Cardiac muscle cell (in vitro differentiated cells and primary cell): ENCODE results near the gene COLQ. TPM values are rescaled to one million over a fixed set of nuclear protein-coding genes. Genes with fewer than 3 reads are reported as not detected.
"Not testable (repeated sequence)": the region's sequence is repeated elsewhere in the genome, so short reads cannot be mapped to it uniquely, and the experiment has no call there.

Experiments
- DNase-seq, 2 donors: peaks; one replicate each; pipeline versions ENCODE4 v3.0.0 to v3.0.0-alpha.2; 2010 to 2017; ENCODE audit warnings: low read depth in 1 of 2, low spot score in 1 of 2
- H3K27ac ChIP-seq: fragments of 200-600 bp; sonication (generic); 2 replicates; pipeline ENCODE4 v1.5.1; 2016
- H3K27me3 ChIP-seq: fragments of 200-600 bp; sonication (generic); 2 replicates; pipeline ENCODE4 v1.6.0; 2016; ENCODE audit warnings: control low read depth
- H3K36me3 ChIP-seq: fragments of 200-600 bp; sonication (generic); 2 replicates; pipeline ENCODE4 v1.5.1; 2016; ENCODE audit warnings: control low read depth
- H3K4me1 ChIP-seq: fragments of 200-600 bp; sonication (generic); 2 replicates; pipeline ENCODE4 v1.8.1; 2017; ENCODE audit warnings: low read depth, mild to moderate bottlenecking, mixed run types
- H3K4me3 ChIP-seq: fragments of 200-600 bp; sonication (generic); 2 replicates; pipeline ENCODE4 v1.5.1; 2016; ENCODE audit warnings: mild to moderate bottlenecking
- H3K9me3 ChIP-seq: fragments of 200-600 bp; sonication (generic); 2 replicates; pipeline ENCODE4 v1.5.1; 2017; ENCODE audit warnings: low read depth, mild to moderate bottlenecking, control low read depth
- CTCF ChIP-seq: IDR thresholded peaks from 2 replicates; pipeline ENCODE4 v1.5.1; 2012; ENCODE audit warnings: low read depth, mild to moderate bottlenecking, low read length
- polyA plus RNA-seq: library from polyadenylated mRNA; unstranded; fragments of >200 nt; fragmentation: Nextera tagmentation; extraction: Ambion mirVana; gene quantifications from 2 replicates; pipeline ENCODE4 v1.2.1, GENCODE V29; 2016
- total RNA-seq: library from RNA; depleted of rRNA; stranded (reverse); fragments of >200 nt; gene quantifications from 2 replicates; pipeline ENCODE4 v1.2.3, GENCODE V29; 2016

The COLQ gene
- total and polyA plus RNA-seq, 2 experiments from 2014 or later: 7.5 to 10.4 TPM

GRCh38 chr3:15427182-15427880 is 94.2 kb downstream of the COLQ start, which contains the start of the genes EAF1 and METTL6:
TSS of gene EAF1 (plus strand) at chr3:15427598. CDS start at chr3:15427780, 182 bp downstream.
TSS of gene METTL6 (minus strand) at chr3:15427544. CDS start at chr3:15426511, 1,033 bp downstream.
- H3K27ac ChIP-seq: peak within 1 kb of the TSS; percentile 81
- no peaks in the 10 kb centered on the region for H3K27me3 ChIP-seq
- peak; percentile 84 to 88 for DNase-seq
- peaks cover 6% of the 10 kb centered on the region for H3K4me1 ChIP-seq
- H3K4me3 ChIP-seq: peak within 1 kb of the TSS; percentile 95
- peaks cover 32% of the 10 kb centered on the region for H3K36me3 ChIP-seq
- no peaks in the 10 kb centered on the region for H3K9me3 ChIP-seq
- peak; percentile 21 for TF ChIP-seq CTCF

GRCh38 chr3:15426579-15427118 is 94.9 kb downstream of the COLQ start:
- Histone ChIP-seq H3K9me3 (no peaks in the 10 kb centered on the region), H3K4me1 (peaks cover 6% of the 10 kb centered on the region), H3K27me3 (no peaks in the 10 kb centered on the region), H3K4me3 (peak overlapping the region; percentile 95), H3K27ac (no peak overlapping the region), H3K36me3 (peaks cover 25% of the 10 kb centered on the region)
- no peak for DNase-seq
- no peak for TF ChIP-seq CTCF

- peaks cover 42% of the 10 kb centered on the region for H3K36me3 ChIP-seq
- no peak for DNase-seq
- TF ChIP-seq CTCF: no peak
- H3K9me3 ChIP-seq: no peaks in the 10 kb centered on the region
- no peaks in the 10 kb centered on the region for H3K27me3 ChIP-seq
- no peaks in the 10 kb centered on the region for H3K4me1 ChIP-seq
- H3K4me3 ChIP-seq: no peak overlapping the region
- H3K27ac ChIP-seq: no peak overlapping the region
Measured at GRCh38 chr3:15420871-15421270, 100.6 kb downstream of the COLQ start.

- H3K4me3 ChIP-seq, H3K27ac ChIP-seq, H3K9me3 ChIP-seq, H3K27me3 ChIP-seq, H3K4me1 ChIP-seq, DNase-seq: not testable (repeated sequence)
- peaks cover 44% of the 10 kb centered on the region for H3K36me3 ChIP-seq
Measured at GRCh38 chr3:15410966-15411365, 110.5 kb downstream of the COLQ start.

GRCh38 chr3:15409774-15410173 is 111.7 kb downstream of the COLQ start:
- TF ChIP-seq CTCF: no peak
- no peak overlapping the region for H3K4me3 ChIP-seq

GRCh38 chr3:15409239-15409638 is 112.3 kb downstream of the COLQ start:
- Histone ChIP-seq H3K4me1 (no peaks in the 10 kb centered on the region), H3K27me3 (no peaks in the 10 kb centered on the region), H3K9me3 (no peaks in the 10 kb centered on the region), H3K36me3 (peaks cover 29% of the 10 kb centered on the region), H3K4me3 (no peak overlapping the region), H3K27ac (no peak overlapping the region)
- DNase-seq: peak in 1 of 2 donors; percentile 36
- TF ChIP-seq CTCF: no peak

More at GRCh38 chr3:15409774-15410173, 111.7 kb downstream of the COLQ start:
- Histone ChIP-seq H3K36me3 (peaks cover 34% of the 10 kb centered on the region), H3K27me3 (no peaks in the 10 kb centered on the region), H3K9me3 (no peaks in the 10 kb centered on the region), H3K4me1 (no peaks in the 10 kb centered on the region), H3K27ac (no peak overlapping the region)
- DNase-seq: no peak
